ENCODE data around the gene SVOP. TPM values are rescaled to one million over a fixed set of nuclear protein-coding genes. Genes with fewer than 3 reads are reported as not detected.
"Not testable (repeated sequence)": the region's sequence is repeated elsewhere in the genome, so short reads cannot be mapped to it uniquely, and the experiment has no call there.

Gene SVOP
- total RNA-seq, 2 experiments from 2014 or later: not detected

GRCh38 chr12:109048706-109049105 lies 27.8 kb upstream of the SVOP start:
- peaks cover 13% of the 10 kb centered on the region for H3K36me3 Mint-ChIP-seq (ENCODE audit: low read depth)
- H3K4me3 Mint-ChIP-seq; H3K9me3 Mint-ChIP-seq; H3K27me3 Mint-ChIP-seq; H3K4me3 ChIP-seq (ENCODE audit: low read length); H3K27me3 ChIP-seq (ENCODE audit: control insufficient read depth in 1 of 2, insufficient read depth in 2 of 2, low read length in 2 of 2); POLR2A ChIA-PET; H3K36me3 ChIP-seq (ENCODE audit: insufficient read depth, low read length); CTCF ChIA-PET; H3K4me1 Mint-ChIP-seq (ENCODE audit: low read depth); DNase-seq; ATAC-seq (ENCODE audit: poor library complexity); H3K9me3 ChIP-seq (ENCODE audit: control insufficient read depth in 1 of 2, insufficient read depth in 1 of 2, low read length in 2 of 2); H3K27ac ChIP-seq (ENCODE audit: low read depth in 1 of 2, low read length in 2 of 2): not testable (repeated sequence)
- intact Hi-C loops (cut with DNase I, micrococcal nuclease): loop anchor here in 1 of 2 experiments (5.0 kb wide), 1 partner anchor 531 kb away; the partner anchor contains the start of gene FICD
- H3K27ac Mint-ChIP-seq: peak overlapping the region; percentile 17
- H3K4me1 ChIP-seq (ENCODE audit: insufficient read depth, low read length): peaks cover 16% of the 10 kb centered on the region

- H3K36me3 Mint-ChIP-seq (ENCODE audit: low read depth): peaks cover 4% of the 10 kb centered on the region
- H3K27me3 Mint-ChIP-seq: peaks cover 11% of the 10 kb centered on the region
- Histone ChIP-seq H3K27ac (ENCODE audit: low read depth in 1 of 2, low read length in 2 of 2) (no peak overlapping the region), H3K4me1 (ENCODE audit: insufficient read depth, low read length) (peaks cover 5% of the 10 kb centered on the region), H3K36me3 (ENCODE audit: insufficient read depth, low read length) (no peaks in the 10 kb centered on the region), H3K4me3 (ENCODE audit: low read length) (no peak overlapping the region), H3K9me3 (ENCODE audit: control insufficient read depth in 1 of 2, insufficient read depth in 1 of 2, low read length in 2 of 2) (no peaks in the 10 kb centered on the region), H3K27me3 (ENCODE audit: control insufficient read depth in 1 of 2, insufficient read depth in 2 of 2, low read length in 2 of 2) (peaks cover 3 to 6% of the 10 kb centered on the region in 2 experiments)
- H3K4me1 Mint-ChIP-seq (ENCODE audit: low read depth): peaks cover 5% of the 10 kb centered on the region
- H3K9me3 Mint-ChIP-seq: no peaks in the 10 kb centered on the region
- no peak for TF ChIP-seq CTCF (IDR thresholded peaks at IDR 0.05)
- DNase-seq (no peak), ATAC-seq (ENCODE audit: poor library complexity) (no peak)
- intact Hi-C loops (cut with DNase I, micrococcal nuclease): loop anchor here in 1 of 2 experiments (5.0 kb wide), 1 partner anchor 530 kb away; the partner anchor contains the start of gene FICD
- no peak overlapping the region for H3K4me3 Mint-ChIP-seq
- POLR2A ChIA-PET: no interaction called here
- H3K27ac Mint-ChIP-seq: no peak overlapping the region
- CTCF ChIA-PET: interaction anchor here (1.2 kb wide), 1 partner anchor 46 kb away, joined by 4 read pairs; the partner anchor contains the start of gene ALKBH2
Observed at GRCh38 chr12:109047081-109047805, 26.4 kb upstream of the SVOP start.

- intact Hi-C loops (cut with DNase I, micrococcal nuclease): no loop called here
- H3K4me3 Mint-ChIP-seq: no peak overlapping the region
- no peaks in the 10 kb centered on the region for H3K4me1 ChIP-seq (ENCODE audit: insufficient read depth, low read length)
- no peaks in the 10 kb centered on the region for H3K36me3 Mint-ChIP-seq (ENCODE audit: low read depth)
- H3K27me3 Mint-ChIP-seq: peaks cover 24% of the 10 kb centered on the region
- no peaks in the 10 kb centered on the region for H3K4me1 Mint-ChIP-seq (ENCODE audit: low read depth)
- H3K9me3 Mint-ChIP-seq: no peaks in the 10 kb centered on the region
- H3K27ac ChIP-seq (ENCODE audit: low read depth in 1 of 2, low read length in 2 of 2): no peak overlapping the region
- no peaks in the 10 kb centered on the region for H3K36me3 ChIP-seq (ENCODE audit: insufficient read depth, low read length)
- no peak overlapping the region for H3K4me3 ChIP-seq (ENCODE audit: low read length)
- no peak for TF ChIP-seq CTCF (IDR thresholded peaks at IDR 0.05)
- ATAC-seq (ENCODE audit: poor library complexity) (no peak), DNase-seq (no peak)
- no peaks in the 10 kb centered on the region for H3K9me3 ChIP-seq (ENCODE audit: control insufficient read depth in 1 of 2, insufficient read depth in 1 of 2, low read length in 2 of 2)
- peaks cover 3 to 6% of the 10 kb centered on the region in 2 experiments for H3K27me3 ChIP-seq (ENCODE audit: control insufficient read depth in 1 of 2, insufficient read depth in 2 of 2, low read length in 2 of 2)
- ChIA-PET POLR2A (no interaction called here), CTCF (no interaction called here)
- H3K27ac Mint-ChIP-seq: no peak overlapping the region
Observed at GRCh38 chr12:109044241-109044640, 23.4 kb upstream of the SVOP start.
